GM12878 (cell line): ENCODE measurements around the gene LIG1. TPM values are rescaled to one million over a fixed set of nuclear protein-coding genes. Genes with fewer than 3 reads are reported as not detected.
A peak's percentile ranks its signal among the peaks of the same experiment; 100 is the strongest.

Experiments used
- ATAC-seq: fragments of 200-7000 bp; cut with Tn5 transposase; 3 replicates; pipeline ENCODE4 v1.9.1; 2020; ENCODE audit warnings: mild to moderate bottlenecking, moderate library complexity
- BruUV-seq: library from RNA; stranded (reverse); fragments of 400-500 nt; replicated peaks from 2 replicates; lab custom pipeline; 2021; lab: Mats Ljungman, UMichigan
- CTCF ChIA-PET: fragments of 300-600 bp; sonication (Branson Sonifier 250); formaldehyde crosslinking; extraction: SDS; loops from one replicate; lab custom pipeline; 2021; ENCODE audit warnings: inconsistent platforms; lab: Yijun Ruan, JAX
- POLR2A ChIA-PET: fragments of 350-600 bp; formaldehyde crosslinking; extraction: SDS; loops from one replicate; lab custom pipeline; 2021; ENCODE audit warnings: inconsistent platforms; lab: Charles Lee
- RAD21 ChIA-PET: fragments of 300-600 bp; sonication (Branson Sonifier 250); formaldehyde crosslinking; loops from one replicate; lab custom pipeline; 2023; ENCODE audit warnings: antibody characterized with exemption; ENCODE audit not compliant: unreplicated experiment; lab: Charles Lee
- SMC1A ChIA-PET: fragments of 300-600 bp; sonication (Branson Sonifier 250); formaldehyde crosslinking; loops from one replicate; lab custom pipeline; 2023; ENCODE audit not compliant: unreplicated experiment, uncharacterized antibody; lab: Charles Lee
- DNase-seq: peaks from one replicate; pipeline ENCODE4 v3.0.0-alpha.2; 2011; ENCODE audit warnings: low read depth, low spot score
- FAIRE-seq: peaks from 3 replicates; lab custom pipeline; 2011; peaks lifted over from hg19 to GRCh38; lab: Jason Lieb, UNC
- H2AFZ ChIP-seq: 2 replicates; pipeline ENCODE4 v1.6.0; 2011; ENCODE audit warnings: low read depth, low read length, control low read depth; ENCODE audit not compliant: control insufficient read depth
- H3K27ac ChIP-seq: 2 replicates; pipeline ENCODE4 v1.5.1; 2011; ENCODE audit warnings: control low read depth; ENCODE audit not compliant: control insufficient read depth, insufficient read depth
- H3K27me3 ChIP-seq, 2 experiments: replicated peaks in 1 of 2; 2 replicates each; pipeline versions ENCODE4 v1.6.0 to v1.6.1; 2011; ENCODE audit warnings: low read length in 1 of 2; ENCODE audit not compliant: control insufficient read depth in 2 of 2, insufficient read depth in 2 of 2
- H3K36me3 ChIP-seq, 2 experiments: 2 replicates each; pipeline ENCODE4 v1.5.1; 2011; ENCODE audit warnings: low read length in 1 of 2; ENCODE audit not compliant: control insufficient read depth in 2 of 2, insufficient read depth in 2 of 2
- H3K4me1 ChIP-seq: 2 replicates; pipeline ENCODE4 v1.6.1; 2011; ENCODE audit warnings: mild to moderate bottlenecking, low read length, moderate library complexity, mixed read lengths; ENCODE audit not compliant: control insufficient read depth, insufficient read depth
- H3K4me2 ChIP-seq: 2 replicates; pipeline ENCODE4 v1.6.0; 2011; ENCODE audit warnings: control low read depth; ENCODE audit not compliant: control insufficient read depth, insufficient read depth
- H3K4me3 ChIP-seq: fragments of 200-600 bp; sonication (generic); 2 replicates; pipeline ENCODE4 v1.5.1; 2016
- H3K79me2 ChIP-seq: 2 replicates; pipeline ENCODE4 v1.6.0; 2011; ENCODE audit warnings: low read length; ENCODE audit not compliant: control insufficient read depth, insufficient read depth
- H3K9ac ChIP-seq: 2 replicates; pipeline ENCODE4 v1.8.0; 2011; ENCODE audit warnings: low read length, control low read depth, mixed read lengths; ENCODE audit not compliant: control insufficient read depth, insufficient read depth
- H3K9me3 ChIP-seq: replicated peaks from 3 replicates; pipeline ENCODE4 v1.5.1; 2011; ENCODE audit warnings: mild to moderate bottlenecking, low read length; ENCODE audit not compliant: control insufficient read depth, insufficient read depth
- H4K20me1 ChIP-seq: 2 replicates; pipeline ENCODE4 v1.6.0; 2011; ENCODE audit not compliant: control insufficient read depth, insufficient read depth
- WGBS: methylation state at CpG from one replicate; pipeline ENCODE4 v1.1.6; 2016; ENCODE audit warnings: low lambda C conversion rate; ENCODE audit not compliant: insufficient replicate concordance, insufficient coverage; ENCODE audit errors: missing lambda C conversion rate; 5-methylcytosine and 5-hydroxymethylcytosine counted together
- in situ Hi-C: fragments of 300-500 bp; cut with MboI; formaldehyde crosslinking; loops from 9 replicates; pipeline ENCODE4 v1.14.3; 2018; ENCODE audit warnings: mixed read lengths
- intact Hi-C: fragments of 100-400 bp; cut with micrococcal nuclease; formaldehyde crosslinking; loops from one replicate; pipeline ENCODE4 v1.14.2; 2022; ENCODE audit not compliant: unreplicated experiment
- polyA plus RNA-seq, 11 experiments: library from polyadenylated mRNA; depleted of rRNA in 4 of 11; unstranded in 6 of 11; stranded (reverse) in 5 of 11; fragments of >200 nt; fragmentation: Nextera tagmentation in 4 of 11; fragmentation: Illumina TruSeq in 1 of 11; extraction: Ambion mirVana in 4 of 11; extraction: Trizol in 1 of 11; gene quantifications; 1 replicate in 1 of 11; 2 replicates in 10 of 11; pipeline versions ENCODE4 v1.2.1 to v1.2.3, GENCODE V29; 2011 to 2016; ENCODE audit warnings: inconsistent platforms in 2 of 11, missing spikeins in 2 of 11, low read depth in 1 of 11
- total RNA-seq, 4 experiments: library from RNA; depleted of rRNA in 3 of 4; stranded (reverse); fragments of >200 nt in 3 of 4; fragmentation: Illumina TruSeq in 1 of 4; extraction: Trizol in 1 of 4; gene quantifications; 2 replicates each; pipeline versions ENCODE4 v1.2.1 to v1.2.3, GENCODE V29; 2013 to 2021
- TF ChIP-seq, protein P1 (sequence below): fragments of 450-650 bp; IDR thresholded peaks from 2 replicates; pipeline ENCODE4 v1.6.1; 2017; ENCODE audit warnings: mild to moderate bottlenecking
- TF ChIP-seq, protein P2 (sequence below), 3 experiments: IDR thresholded peaks in 2 of 3; conservative IDR thresholded peaks in 1 of 3; 2 replicates each; pipeline ENCODE4 v1.5.1; 2011; ENCODE audit warnings: low read depth in 3 of 3, low read length in 3 of 3, mild to moderate bottlenecking in 3 of 3, control low read depth in 2 of 3, moderate library complexity in 2 of 3, inconsistent platforms in 1 of 3, mixed read lengths in 1 of 3; ENCODE audit not compliant: control insufficient read depth in 2 of 3, insufficient read depth in 1 of 3; ENCODE audit errors: extremely low read depth in 1 of 3

The LIG1 gene
- total and polyA plus RNA-seq, 10 of the 15 experiments (the other 5 are each of a cell fraction or from before 2014, with no cell fraction given): 7.8 to 117 (median 73.7) TPM

DNA sequence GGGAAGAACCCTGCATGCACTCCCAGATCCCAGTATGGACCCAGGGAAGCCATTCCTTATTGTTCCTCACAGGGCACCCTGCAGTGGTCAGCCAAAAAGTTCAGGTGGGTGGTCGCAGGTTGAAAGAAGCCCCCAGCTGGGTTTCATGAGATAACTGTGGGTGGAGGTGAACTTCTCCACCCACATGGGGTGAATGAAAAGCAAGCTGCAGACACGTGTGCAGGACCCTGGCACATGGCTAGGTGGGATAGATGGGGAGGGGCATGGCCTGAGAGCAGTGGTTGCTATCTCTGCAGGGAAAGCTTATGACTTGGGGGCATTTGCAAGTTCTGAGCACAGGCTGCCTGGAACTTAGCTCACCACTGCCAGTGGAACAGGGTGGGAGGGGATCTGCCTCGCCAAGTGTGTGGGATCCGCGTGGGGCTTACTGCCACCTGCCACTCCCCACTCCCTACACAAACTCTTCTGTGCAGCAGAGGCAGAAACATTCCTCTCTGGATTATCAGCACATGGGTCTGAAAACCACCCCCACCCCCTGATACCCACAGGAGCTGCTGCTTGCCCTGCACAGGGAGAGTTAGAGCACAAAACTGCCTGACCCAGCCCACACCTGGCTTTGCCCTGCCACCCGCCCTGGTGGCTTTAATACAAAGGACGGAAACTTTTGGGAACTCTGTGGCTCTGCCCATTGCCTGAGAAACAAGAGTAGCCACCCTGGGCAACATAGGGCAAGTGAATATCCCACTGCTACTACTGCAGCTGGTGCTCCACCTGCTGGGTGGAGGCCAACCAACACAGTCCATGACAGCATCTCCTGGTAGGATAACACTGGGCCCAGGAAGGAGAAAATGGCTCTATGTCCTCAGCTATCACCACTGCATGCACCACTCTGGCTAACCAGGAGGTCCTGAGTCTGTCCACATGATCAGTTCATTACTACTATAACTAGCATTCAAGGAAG, 84.0 kb downstream of the LIG1 start:
- no peak overlapping the region for H3K9ac ChIP-seq
- no peaks in the 10 kb centered on the region for H3K4me1 ChIP-seq
- POLR2A ChIA-PET: interaction anchor here (0.6 kb wide), 1 partner anchor 864 kb away, joined by 5 read pairs; no protein-coding TSS in a partner anchor
- TF ChIP-seq, protein P1, sequence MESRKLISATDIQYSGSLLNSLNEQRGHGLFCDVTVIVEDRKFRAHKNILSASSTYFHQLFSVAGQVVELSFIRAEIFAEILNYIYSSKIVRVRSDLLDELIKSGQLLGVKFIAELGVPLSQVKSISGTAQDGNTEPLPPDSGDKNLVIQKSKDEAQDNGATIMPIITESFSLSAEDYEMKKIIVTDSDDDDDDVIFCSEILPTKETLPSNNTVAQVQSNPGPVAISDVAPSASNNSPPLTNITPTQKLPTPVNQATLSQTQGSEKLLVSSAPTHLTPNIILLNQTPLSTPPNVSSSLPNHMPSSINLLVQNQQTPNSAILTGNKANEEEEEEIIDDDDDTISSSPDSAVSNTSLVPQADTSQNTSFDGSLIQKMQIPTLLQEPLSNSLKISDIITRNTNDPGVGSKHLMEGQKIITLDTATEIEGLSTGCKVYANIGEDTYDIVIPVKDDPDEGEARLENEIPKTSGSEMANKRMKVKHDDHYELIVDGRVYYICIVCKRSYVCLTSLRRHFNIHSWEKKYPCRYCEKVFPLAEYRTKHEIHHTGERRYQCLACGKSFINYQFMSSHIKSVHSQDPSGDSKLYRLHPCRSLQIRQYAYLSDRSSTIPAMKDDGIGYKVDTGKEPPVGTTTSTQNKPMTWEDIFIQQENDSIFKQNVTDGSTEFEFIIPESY: no peak
- TF ChIP-seq, protein P2, sequence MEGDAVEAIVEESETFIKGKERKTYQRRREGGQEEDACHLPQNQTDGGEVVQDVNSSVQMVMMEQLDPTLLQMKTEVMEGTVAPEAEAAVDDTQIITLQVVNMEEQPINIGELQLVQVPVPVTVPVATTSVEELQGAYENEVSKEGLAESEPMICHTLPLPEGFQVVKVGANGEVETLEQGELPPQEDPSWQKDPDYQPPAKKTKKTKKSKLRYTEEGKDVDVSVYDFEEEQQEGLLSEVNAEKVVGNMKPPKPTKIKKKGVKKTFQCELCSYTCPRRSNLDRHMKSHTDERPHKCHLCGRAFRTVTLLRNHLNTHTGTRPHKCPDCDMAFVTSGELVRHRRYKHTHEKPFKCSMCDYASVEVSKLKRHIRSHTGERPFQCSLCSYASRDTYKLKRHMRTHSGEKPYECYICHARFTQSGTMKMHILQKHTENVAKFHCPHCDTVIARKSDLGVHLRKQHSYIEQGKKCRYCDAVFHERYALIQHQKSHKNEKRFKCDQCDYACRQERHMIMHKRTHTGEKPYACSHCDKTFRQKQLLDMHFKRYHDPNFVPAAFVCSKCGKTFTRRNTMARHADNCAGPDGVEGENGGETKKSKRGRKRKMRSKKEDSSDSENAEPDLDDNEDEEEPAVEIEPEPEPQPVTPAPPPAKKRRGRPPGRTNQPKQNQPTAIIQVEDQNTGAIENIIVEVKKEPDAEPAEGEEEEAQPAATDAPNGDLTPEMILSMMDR (IDR thresholded peaks at IDR 0.05 in 2 of 3, conservative IDR thresholded peaks at IDR 0.05 in 1 of 3; ENCODE audit: control insufficient read depth in 2 of 3, extremely low read depth in 1 of 3, insufficient read depth in 1 of 3, low read depth in 3 of 3, low read length in 3 of 3): peak in 2 of 3 experiments; percentile 14 to 18; a peak in 2 of 6 replicates
- TF ChIP-seq, all 136 proteins: peak for 1
- Histone ChIP-seq H2AFZ (no peak overlapping the region), H3K27me3 (no peaks in the 10 kb centered on the region), H3K36me3 (no peaks in the 10 kb centered on the region), H3K4me3 (no peak overlapping the region), H3K27ac (no peak overlapping the region), H3K4me2 (no peak overlapping the region), H3K9me3 (no peaks in the 10 kb centered on the region), H4K20me1 (no peaks in the 10 kb centered on the region), H3K79me2 (no peaks in the 10 kb centered on the region)
- 41% methylated on average over 7 of the region's 7 CpGs for WGBS
- FAIRE-seq (no peak), DNase-seq (no peak), ATAC-seq (peak; percentile 51)
- ChIA-PET CTCF (interaction anchor here (1.1 to 1.4 kb wide), 2 partner anchors 17 to 124 kb away, joined by 4 to 5 read pairs; no protein-coding TSS in a partner anchor), SMC1A (no interaction called here), RAD21 (no interaction called here)
- no TSS peak for BruUV-seq
- intact Hi-C loops (no loop called here), in situ Hi-C loops (no loop called here)
